Nephron (organoid): ENCODE results near the gene FAM227A.

Experiments used
- H3K27ac Mint-ChIP-seq, 3 experiments: 2 replicates each; pipeline ENCODE4 v1.8.0; 2020; ENCODE audit warnings: mixed read lengths in 3 of 3, mild to moderate bottlenecking in 2 of 3, moderate library complexity in 1 of 3
- H3K27me3 Mint-ChIP-seq: 2 replicates; pipeline ENCODE4 v1.8.0; 2021; ENCODE audit warnings: low read depth, mild to moderate bottlenecking, moderate library complexity, mixed read lengths
- H3K36me3 Mint-ChIP-seq: 2 replicates; pipeline ENCODE4 v1.8.0; 2020; ENCODE audit warnings: low read depth, mixed read lengths
- H3K4me1 Mint-ChIP-seq: 2 replicates; pipeline ENCODE4 v1.8.0; 2020; ENCODE audit warnings: mixed read lengths
- H3K4me3 Mint-ChIP-seq, 3 experiments: 2 replicates each; pipeline ENCODE4 v1.8.0; 2020; ENCODE audit warnings: mild to moderate bottlenecking in 3 of 3, mixed read lengths in 3 of 3, moderate library complexity in 2 of 3
- H3K9me3 Mint-ChIP-seq: 2 replicates; pipeline ENCODE4 v1.8.0; 2020; ENCODE audit warnings: mixed read lengths
- TF ChIP-seq, protein P1 (sequence below), 3 experiments: fragments of 200-600 bp; sonication (generic); IDR thresholded peaks; one replicate each; pipeline ENCODE4 v1.5.0; 2021; ENCODE audit warnings: antibody characterized with exemption in 3 of 3; ENCODE audit not compliant: unreplicated experiment in 3 of 3

The FAM227A gene

DNA sequence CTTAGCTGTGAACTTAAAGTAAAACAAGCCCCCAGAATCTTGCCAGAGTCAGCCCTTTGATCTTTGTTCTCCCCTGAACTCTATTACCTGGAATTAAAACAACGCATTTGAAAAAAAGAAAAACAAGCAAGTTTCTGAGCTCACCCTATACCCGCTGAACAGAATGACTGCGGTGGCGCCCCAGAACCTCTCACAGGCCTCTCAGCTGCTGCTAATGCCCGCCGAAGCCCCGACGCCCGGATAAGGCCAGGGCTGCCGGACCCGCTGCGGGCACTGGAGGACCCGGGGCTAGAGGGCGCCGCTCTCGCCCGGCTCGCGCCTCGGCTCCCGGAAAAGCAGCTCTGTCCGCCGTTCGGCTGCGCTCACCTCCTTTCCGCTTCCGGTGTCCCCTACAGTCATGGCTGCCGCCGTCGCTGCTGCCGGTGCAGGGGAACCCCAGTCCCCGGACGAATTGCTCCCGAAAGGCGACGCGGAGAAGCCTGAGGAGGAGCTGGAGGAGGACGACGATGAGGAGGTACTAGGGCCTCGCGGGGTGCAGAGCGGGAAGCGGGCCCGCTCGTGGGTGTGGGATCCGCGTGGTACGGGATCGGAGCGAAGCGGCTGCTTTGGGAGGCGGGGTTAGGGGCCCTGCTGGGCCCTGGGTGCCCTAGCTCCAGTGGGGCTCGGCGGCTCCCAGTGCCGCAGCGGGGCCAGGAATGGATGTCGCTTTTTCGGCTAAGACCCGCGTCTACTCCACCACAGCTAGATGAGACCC is 25.6 kb upstream of the FAM227A start, which contains the start of gene TOMM22:
TOMM22 (plus strand) TSS at position 376 of the 754 bp plus-strand sequence; CDS start at position 398, 22 bp downstream.
- Mint-ChIP-seq H3K4me1 (peaks cover 21% of the 10 kb centered on the region), H3K9me3 (peaks cover 5% of the 10 kb centered on the region), H3K36me3 (peaks cover 51% of the 10 kb centered on the region), H3K4me3 (peak within 1 kb of the TSS; percentile 99), H3K27me3 (no peaks in the 10 kb centered on the region), H3K27ac (peak within 1 kb of the TSS; percentile 85 to 93 (median 86))
- TF ChIP-seq, protein P1, sequence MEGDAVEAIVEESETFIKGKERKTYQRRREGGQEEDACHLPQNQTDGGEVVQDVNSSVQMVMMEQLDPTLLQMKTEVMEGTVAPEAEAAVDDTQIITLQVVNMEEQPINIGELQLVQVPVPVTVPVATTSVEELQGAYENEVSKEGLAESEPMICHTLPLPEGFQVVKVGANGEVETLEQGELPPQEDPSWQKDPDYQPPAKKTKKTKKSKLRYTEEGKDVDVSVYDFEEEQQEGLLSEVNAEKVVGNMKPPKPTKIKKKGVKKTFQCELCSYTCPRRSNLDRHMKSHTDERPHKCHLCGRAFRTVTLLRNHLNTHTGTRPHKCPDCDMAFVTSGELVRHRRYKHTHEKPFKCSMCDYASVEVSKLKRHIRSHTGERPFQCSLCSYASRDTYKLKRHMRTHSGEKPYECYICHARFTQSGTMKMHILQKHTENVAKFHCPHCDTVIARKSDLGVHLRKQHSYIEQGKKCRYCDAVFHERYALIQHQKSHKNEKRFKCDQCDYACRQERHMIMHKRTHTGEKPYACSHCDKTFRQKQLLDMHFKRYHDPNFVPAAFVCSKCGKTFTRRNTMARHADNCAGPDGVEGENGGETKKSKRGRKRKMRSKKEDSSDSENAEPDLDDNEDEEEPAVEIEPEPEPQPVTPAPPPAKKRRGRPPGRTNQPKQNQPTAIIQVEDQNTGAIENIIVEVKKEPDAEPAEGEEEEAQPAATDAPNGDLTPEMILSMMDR (IDR thresholded peaks at IDR 0.05; ENCODE audit: unreplicated experiment in 3 of 3): peak; percentile 29 to 51 (median 35)

DNA sequence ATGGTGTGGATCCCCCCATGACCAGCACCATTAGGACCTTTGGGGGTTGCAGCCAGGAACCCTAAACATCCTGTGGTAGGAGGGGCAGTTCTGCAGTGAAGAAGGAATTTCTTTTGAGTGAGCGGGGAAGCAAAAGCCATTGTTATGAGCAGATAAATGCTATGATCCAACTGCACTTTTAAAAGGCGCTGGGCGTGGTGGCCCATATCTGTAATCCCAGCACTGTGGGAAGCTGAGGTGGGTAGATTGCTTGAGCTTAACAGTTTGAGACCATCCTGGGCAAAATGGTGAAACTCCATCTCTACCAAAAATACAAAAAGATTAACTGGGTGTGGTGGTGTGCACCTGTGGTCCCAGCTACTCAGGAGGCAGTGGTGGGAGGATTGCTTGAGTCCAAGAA is 19.6 kb upstream of the FAM227A start:
- peaks cover 38% of the 10 kb centered on the region for H3K36me3 Mint-ChIP-seq
- H3K4me3 Mint-ChIP-seq: no peak overlapping the region
- TF ChIP-seq, protein P1 (IDR thresholded peaks at IDR 0.05; ENCODE audit: unreplicated experiment in 3 of 3): no peak
- no peak overlapping the region for H3K27ac Mint-ChIP-seq
- H3K4me1 Mint-ChIP-seq: no peaks in the 10 kb centered on the region
- H3K27me3 Mint-ChIP-seq: no peaks in the 10 kb centered on the region
- H3K9me3 Mint-ChIP-seq: no peaks in the 10 kb centered on the region

DNA sequence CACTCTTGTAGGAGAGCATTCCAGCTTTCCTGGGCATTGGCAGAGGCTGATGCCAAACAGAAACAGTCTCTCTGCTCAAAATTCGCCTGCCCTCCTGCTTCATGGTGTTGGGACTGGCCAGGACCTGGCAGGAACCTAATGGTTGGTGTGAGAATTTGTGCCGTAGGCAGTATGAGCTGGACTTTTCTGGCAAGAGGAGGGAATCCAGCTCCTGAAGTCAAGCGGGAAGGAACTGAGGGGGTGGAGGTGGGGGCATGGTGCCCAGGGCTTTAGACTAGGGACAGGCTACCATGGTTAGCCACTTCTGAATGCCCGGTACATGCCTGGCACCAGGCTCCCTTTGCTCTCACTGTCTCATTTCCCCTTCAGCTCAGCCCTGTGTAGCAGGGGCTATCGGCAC is 18.7 kb upstream of the FAM227A start:
- TF ChIP-seq, protein P1 (IDR thresholded peaks at IDR 0.05; ENCODE audit: unreplicated experiment in 3 of 3): no peak
- no peaks in the 10 kb centered on the region for H3K27me3 Mint-ChIP-seq
- H3K4me3 Mint-ChIP-seq: no peak overlapping the region
- no peak overlapping the region for H3K27ac Mint-ChIP-seq
- no peaks in the 10 kb centered on the region for H3K4me1 Mint-ChIP-seq
- no peaks in the 10 kb centered on the region for H3K9me3 Mint-ChIP-seq
- peaks cover 44% of the 10 kb centered on the region for H3K36me3 Mint-ChIP-seq

DNA sequence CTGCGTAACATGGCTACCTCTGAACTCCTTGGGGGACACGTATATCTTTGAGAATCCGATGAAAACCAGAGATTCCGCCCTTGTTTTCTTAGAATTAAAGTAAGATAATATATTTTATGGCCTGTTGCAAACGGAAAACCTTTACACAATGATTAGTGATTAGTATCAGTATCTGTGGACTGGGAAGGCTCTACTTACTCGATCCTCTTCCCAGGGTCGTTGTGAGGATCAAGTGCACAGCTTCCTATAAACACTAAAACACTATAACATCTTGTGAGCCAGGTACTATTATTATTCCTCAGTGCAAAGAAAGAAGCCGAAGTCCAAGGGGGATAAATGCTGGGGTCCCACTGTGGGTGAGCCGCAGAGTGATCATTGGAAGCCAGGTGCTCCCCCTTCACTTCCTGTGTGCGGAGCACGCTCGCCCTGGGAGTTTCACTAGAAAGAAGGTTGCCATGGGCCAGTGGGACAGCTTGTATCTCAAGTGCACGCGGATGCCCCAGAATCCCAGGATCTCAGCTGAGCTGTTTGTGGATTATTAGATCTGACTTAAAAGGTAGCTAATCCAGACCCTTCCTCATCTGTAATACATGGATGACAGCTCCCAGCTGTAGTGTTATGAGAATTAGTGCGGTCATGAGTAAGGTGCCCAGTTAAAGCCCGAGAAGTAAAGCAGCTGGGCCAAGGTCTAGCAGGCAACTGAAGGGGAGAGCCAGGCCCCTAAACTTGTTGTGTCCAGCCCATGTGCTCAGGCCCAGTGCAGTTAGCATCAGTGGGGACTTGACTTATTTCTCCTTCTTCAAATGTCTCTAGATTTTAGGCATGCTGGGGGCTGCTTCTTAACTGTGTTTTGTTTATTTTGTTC is 1.1 kb upstream of the FAM227A start:
- Mint-ChIP-seq H3K27ac (peak overlapping the region; percentile 100), H3K4me1 (peaks cover 13% of the 10 kb centered on the region)

DNA sequence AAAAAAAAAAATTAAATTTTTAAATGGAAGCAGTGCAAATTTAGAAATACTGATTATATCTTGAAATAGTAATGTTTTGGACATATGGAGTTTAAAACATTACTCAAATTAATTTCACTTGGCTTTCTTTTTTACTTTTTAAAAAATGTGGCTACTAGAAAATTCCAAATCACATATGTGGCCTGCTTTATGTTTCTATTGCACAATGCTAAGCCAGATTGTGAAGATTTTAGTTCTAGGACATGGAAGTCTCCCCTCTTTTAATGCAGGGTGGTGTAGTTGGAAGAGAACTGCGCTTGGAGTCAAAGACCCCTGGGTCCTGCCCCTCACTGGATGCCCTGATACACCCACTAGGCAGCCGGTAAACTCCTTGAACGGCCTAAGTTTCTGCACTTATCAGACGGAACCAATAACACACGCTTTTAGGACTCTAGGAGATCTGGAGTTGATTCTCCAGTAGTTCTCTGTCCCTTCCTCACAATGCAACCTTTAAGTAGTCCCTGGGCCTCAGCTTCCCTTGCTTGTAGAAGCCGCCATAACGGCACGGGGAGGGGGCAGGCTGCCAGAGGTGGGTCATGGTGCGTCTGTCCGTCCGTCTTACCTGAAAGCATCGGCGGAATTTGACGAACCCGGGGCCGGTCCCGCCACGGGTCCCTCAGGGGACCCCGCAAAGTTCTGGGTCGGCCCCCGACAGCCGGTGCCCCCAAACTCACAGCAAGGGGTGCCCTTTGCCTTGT is 505 bp downstream of the FAM227A start:
- Mint-ChIP-seq H3K36me3 (peaks cover 10% of the 10 kb centered on the region), H3K4me1 (peaks cover 13% of the 10 kb centered on the region), H3K27me3 (no peaks in the 10 kb centered on the region), H3K9me3 (no peaks in the 10 kb centered on the region), H3K27ac (peak overlapping the region; percentile 100), H3K4me3 (peak overlapping the region; percentile 96 to 99 (median 98))
- TF ChIP-seq, protein P1 (IDR thresholded peaks at IDR 0.05; ENCODE audit: unreplicated experiment in 3 of 3): no peak

More for the DNA sequence above, 1.1 kb upstream of the FAM227A start:
- TF ChIP-seq, protein P1 (IDR thresholded peaks at IDR 0.05; ENCODE audit: unreplicated experiment in 3 of 3): no peak
- Mint-ChIP-seq H3K4me3 (peak overlapping the region; percentile 96 to 99 (median 98)), H3K9me3 (no peaks in the 10 kb centered on the region), H3K36me3 (peaks cover 9% of the 10 kb centered on the region), H3K27me3 (no peaks in the 10 kb centered on the region)
